Type B pancreatic cell (in vitro differentiated cells): ENCODE data around the gene TMEM138. TPM values are rescaled to one million over a fixed set of nuclear protein-coding genes. Genes with fewer than 3 reads are reported as not detected.

ENCODE experiments used
- DNase-seq: peaks from one replicate; pipeline ENCODE4 v3.0.0; 2021; ENCODE audit warnings: mixed read lengths; ENCODE audit not compliant: unreplicated experiment; ENCODE audit errors: extremely low spot score
- H3K27ac Mint-ChIP-seq: 2 replicates; pipeline ENCODE4 v1.8.0; 2021; ENCODE audit warnings: mild to moderate bottlenecking, mixed read lengths
- H3K27me3 Mint-ChIP-seq: 2 replicates; pipeline ENCODE4 v1.8.0; 2021; ENCODE audit warnings: mixed read lengths
- H3K36me3 Mint-ChIP-seq: 2 replicates; pipeline ENCODE4 v1.8.0; 2021; ENCODE audit warnings: mixed read lengths
- H3K4me1 Mint-ChIP-seq: one replicate; pipeline ENCODE4 v1.8.0; 2021; ENCODE audit warnings: mixed read lengths; ENCODE audit not compliant: unreplicated experiment
- H3K4me3 Mint-ChIP-seq: 2 replicates; pipeline ENCODE4 v1.8.0; 2021; ENCODE audit warnings: mild to moderate bottlenecking, mixed read lengths
- H3K9me3 Mint-ChIP-seq: 2 replicates; pipeline ENCODE4 v1.8.0; 2021; ENCODE audit warnings: mixed read lengths
- long read RNA-seq: library from polyadenylated mRNA; unstranded; transcript quantifications from one replicate; pipeline ENCODE4 v2.0.0, GENCODE V29; 2020
- total RNA-seq: library from RNA; stranded (reverse); gene quantifications from 2 replicates; pipeline ENCODE4 v1.2.1, GENCODE V29; 2021; ENCODE audit warnings: low replicate concordance
- TF ChIP-seq, protein P1 (sequence below): fragments of 200-600 bp; sonication (generic); conservative IDR thresholded peaks from 2 replicates; pipeline ENCODE4 v1.5.0; 2021; ENCODE audit warnings: antibody characterized with exemption, mild to moderate bottlenecking

Gene TMEM138
- 35.3 and 54.5 TPM in 2 replicates for total RNA-seq
- long read RNA-seq, transcript TMEM138-201 (5 exons, 1,848 nt) = major isoform, 22 of 33 reads
- long read RNA-seq, partial matches to known transcripts = 1 of 33 reads
- long read RNA-seq, other reads (novel, unspliced or antisense) = 8 of 33 reads

DNA sequence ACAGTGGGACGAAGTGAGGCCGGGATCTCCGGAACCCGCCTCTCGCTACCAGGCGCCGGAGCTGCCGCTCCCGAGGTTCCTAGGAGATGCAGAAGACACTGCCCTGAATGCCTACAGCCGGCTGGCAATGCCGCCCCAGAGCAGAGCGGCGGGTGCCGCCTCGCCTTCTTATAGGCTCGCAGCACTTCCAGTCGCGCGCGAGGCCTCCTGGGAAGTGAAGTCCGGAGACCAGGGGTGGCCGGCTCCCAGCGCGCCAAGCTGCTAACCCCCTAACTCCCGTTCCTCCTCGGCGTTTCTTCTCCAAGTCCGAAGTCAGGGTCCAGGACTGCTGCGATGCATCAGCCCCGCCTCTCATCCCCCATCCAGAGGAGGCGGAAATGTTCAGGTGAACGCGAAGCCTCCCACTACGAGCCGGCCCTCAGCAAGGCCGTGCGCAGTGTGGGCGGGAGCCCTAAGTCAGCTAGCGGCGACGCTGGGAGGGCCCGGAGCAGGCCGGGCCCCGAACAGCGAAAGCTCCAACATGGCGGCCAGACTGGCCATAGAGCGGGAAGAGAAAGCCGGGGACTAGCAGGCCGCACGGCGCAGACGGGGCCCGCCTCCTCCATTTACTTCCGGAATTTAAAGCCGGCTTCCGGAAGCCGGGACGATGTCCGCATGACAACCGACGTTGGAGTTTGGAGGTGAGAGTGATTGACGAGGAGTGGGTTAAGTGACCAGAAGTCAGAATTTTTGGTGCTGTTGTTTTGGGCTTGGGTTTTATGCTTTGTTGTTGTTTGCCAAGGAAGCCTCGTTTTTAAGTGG lies at the start of gene TMEM138, which contains the start of gene CYB561A3:
TMEM138 (plus strand) TSS at position 634 of the 801 bp plus-strand sequence. CDS start 2,017 bp downstream, outside the sequence.
CYB561A3 (minus strand) TSS at position 142 of the 801 bp plus-strand sequence. CDS start 5,169 bp downstream, outside the sequence.
- Mint-ChIP-seq H3K4me1 (peaks cover 28% of the 10 kb centered on the region), H3K27me3 (no peaks in the 10 kb centered on the region), H3K36me3 (peaks cover 7% of the 10 kb centered on the region), H3K9me3 (no peaks in the 10 kb centered on the region), H3K27ac (peak within 1 kb of the TSS; percentile 95), H3K4me3 (peak within 1 kb of the TSS; percentile 100)
- peak; percentile 92 for DNase-seq
- TF ChIP-seq, protein P1, sequence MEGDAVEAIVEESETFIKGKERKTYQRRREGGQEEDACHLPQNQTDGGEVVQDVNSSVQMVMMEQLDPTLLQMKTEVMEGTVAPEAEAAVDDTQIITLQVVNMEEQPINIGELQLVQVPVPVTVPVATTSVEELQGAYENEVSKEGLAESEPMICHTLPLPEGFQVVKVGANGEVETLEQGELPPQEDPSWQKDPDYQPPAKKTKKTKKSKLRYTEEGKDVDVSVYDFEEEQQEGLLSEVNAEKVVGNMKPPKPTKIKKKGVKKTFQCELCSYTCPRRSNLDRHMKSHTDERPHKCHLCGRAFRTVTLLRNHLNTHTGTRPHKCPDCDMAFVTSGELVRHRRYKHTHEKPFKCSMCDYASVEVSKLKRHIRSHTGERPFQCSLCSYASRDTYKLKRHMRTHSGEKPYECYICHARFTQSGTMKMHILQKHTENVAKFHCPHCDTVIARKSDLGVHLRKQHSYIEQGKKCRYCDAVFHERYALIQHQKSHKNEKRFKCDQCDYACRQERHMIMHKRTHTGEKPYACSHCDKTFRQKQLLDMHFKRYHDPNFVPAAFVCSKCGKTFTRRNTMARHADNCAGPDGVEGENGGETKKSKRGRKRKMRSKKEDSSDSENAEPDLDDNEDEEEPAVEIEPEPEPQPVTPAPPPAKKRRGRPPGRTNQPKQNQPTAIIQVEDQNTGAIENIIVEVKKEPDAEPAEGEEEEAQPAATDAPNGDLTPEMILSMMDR = no peak

DNA sequence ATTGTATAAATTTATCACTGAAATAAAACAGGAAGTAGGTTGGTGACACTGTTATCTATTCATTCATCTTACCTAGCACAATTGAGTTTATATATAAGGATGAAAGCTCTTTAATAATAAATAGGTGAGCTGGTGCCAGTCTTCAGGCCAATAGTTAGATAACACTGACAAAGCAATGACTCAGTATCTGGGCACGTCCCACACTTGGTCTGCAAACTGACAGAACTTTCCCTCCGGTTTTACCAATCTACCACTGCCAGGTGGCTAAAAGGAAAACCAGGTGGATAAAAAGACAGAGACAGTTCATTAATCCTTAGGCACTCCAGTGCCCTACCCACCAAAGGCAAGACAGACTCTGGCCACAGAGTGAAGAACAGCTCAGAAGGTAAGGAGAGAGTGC lies 46.9 kb upstream of the TMEM138 start:
- H3K4me3 Mint-ChIP-seq = no peak overlapping the region
- no peak overlapping the region for H3K27ac Mint-ChIP-seq
- TF ChIP-seq, protein P1 = no peak
- H3K36me3 Mint-ChIP-seq = peaks cover 19% of the 10 kb centered on the region
- H3K27me3 Mint-ChIP-seq = no peaks in the 10 kb centered on the region
- H3K4me1 Mint-ChIP-seq = no peaks in the 10 kb centered on the region
- no peak for DNase-seq
- no peaks in the 10 kb centered on the region for H3K9me3 Mint-ChIP-seq

DNA sequence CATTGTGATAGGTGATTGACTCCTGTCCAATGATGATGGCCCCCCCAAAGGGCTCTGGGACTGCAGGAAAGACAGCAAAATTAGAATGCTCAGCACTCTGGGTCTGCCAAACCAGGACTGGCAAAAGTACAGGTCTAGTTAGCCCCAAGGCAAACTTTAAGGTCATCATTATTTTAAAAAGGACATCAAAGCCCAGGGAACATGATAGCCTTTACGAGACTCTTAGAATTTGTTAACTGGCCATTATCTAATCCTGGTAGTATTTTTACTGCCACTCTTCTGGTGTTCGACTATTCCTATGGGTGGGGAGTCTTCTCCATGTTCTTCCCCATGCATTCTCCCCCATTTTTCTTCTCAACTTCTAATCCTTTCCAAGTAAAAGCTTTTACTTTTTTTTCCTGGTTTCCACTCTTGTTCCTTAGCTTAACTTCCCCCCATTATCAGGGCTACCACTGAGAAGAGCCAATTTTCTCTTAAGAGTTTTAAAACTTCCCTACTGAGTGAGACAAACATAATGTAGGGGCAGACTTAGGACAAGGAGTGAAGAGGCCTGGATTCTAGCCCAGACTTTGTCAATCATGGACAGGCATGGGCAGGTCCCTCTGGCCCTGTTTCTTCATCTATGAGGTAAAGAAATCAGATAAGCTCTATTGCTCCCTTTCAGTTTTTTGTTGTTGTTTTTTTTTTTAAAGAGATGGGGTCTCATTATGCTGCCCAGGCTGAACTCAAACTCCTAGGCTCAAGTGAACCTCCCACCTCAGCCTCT lies 36.3 kb upstream of the TMEM138 start:
- H3K4me3 Mint-ChIP-seq = peak overlapping the region; percentile 21
- TF ChIP-seq, protein P1 = no peak
- H3K9me3 Mint-ChIP-seq = no peaks in the 10 kb centered on the region
- peak overlapping the region; percentile 72 for H3K27ac Mint-ChIP-seq
- no peaks in the 10 kb centered on the region for H3K27me3 Mint-ChIP-seq
- peaks cover 9% of the 10 kb centered on the region for H3K4me1 Mint-ChIP-seq
- DNase-seq = no peak
- peaks cover 41% of the 10 kb centered on the region for H3K36me3 Mint-ChIP-seq

DNA sequence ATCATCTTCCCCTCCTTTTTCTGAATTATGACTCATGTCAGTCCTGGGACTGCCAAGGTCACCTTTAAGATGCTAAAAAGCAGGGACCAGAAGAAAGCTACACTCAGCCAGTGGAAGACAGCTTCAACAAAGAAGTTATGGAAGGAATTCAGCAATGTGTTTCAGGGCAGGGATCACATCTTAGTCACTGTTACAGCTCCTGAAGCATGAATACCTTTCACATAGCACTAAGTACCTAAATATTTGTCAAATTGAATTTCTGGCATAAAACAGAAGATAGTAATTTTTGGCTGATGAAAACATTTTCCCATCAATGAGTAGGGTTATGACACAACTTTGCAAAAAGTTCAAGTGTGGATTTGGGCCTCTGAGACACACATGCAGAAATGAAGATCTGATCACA lies 34.5 kb upstream of the TMEM138 start:
- Mint-ChIP-seq H3K4me3 (no peak overlapping the region), H3K27me3 (no peaks in the 10 kb centered on the region), H3K27ac (peak overlapping the region; percentile 15), H3K36me3 (peaks cover 39% of the 10 kb centered on the region), H3K4me1 (peaks cover 25% of the 10 kb centered on the region), H3K9me3 (no peaks in the 10 kb centered on the region)
- no peak for DNase-seq
- TF ChIP-seq, protein P1 = no peak

DNA sequence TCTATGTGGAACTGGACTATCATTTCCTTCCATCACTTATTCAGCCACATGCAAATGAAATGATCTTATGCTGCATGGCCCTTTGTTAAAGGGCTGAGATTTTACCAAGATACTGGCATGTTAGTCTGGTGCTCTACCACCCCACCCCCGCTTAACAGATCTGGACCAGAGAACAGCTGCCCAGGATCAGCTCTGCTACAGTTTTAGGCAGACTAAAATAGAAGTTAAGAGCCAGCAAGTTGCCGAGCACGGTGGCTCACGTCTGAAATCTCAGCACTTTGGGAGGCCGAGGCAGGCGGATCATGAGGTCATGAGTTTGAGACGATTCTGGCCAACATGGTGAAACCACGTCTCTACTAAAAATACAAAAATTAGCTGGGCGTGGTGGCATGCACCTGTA lies 33.8 kb upstream of the TMEM138 start:
- TF ChIP-seq, protein P1 = no peak
- Mint-ChIP-seq H3K9me3 (no peaks in the 10 kb centered on the region), H3K36me3 (peaks cover 37% of the 10 kb centered on the region), H3K27ac (peak overlapping the region; percentile 39), H3K27me3 (no peaks in the 10 kb centered on the region), H3K4me3 (no peak overlapping the region), H3K4me1 (peaks cover 26% of the 10 kb centered on the region)
- DNase-seq = no peak
